Right ventricle myocardium inferior (tissue), 1 donor: Measurements from ENCODE around the gene MAP3K2. TPM values are rescaled to one million over a fixed set of nuclear protein-coding genes. Genes with fewer than 3 reads are reported as not detected.
A peak's percentile ranks its signal among the peaks of the same experiment; 100 is the strongest.

ENCODE experiments used
- ATAC-seq: fragments of 200-7000 bp; cut with Tn5 transposase; one replicate; pipeline ENCODE4 v1.9.1; 2020; ENCODE audit warnings: mild to moderate bottlenecking, moderate library complexity
- DNase-seq: peaks from one replicate; pipeline ENCODE4 v3.0.0; 2021; ENCODE audit errors: missing footprints
- intact Hi-C: fragments of 100-400 bp; cut with DNase I; formaldehyde crosslinking; loops from one replicate; pipeline ENCODE4 v1.11.0; 2022
- total RNA-seq: library from RNA; stranded (reverse); fragmentation: NEBNext Ultra II Directional; extraction: Animal tissue kit (Norgen Biotek cat#: 25700); gene quantifications from one replicate; pipeline ENCODE4 v1.2.1, GENCODE V29; 2021
- donor health status: DM: no; HTN: yes; CAD: no; lungs with severe emphysema.

The MAP3K2 gene
- total RNA-seq, 1 donor from 2014 or later, result 23.4 TPM

- DNase-seq (no peak), ATAC-seq (no peak)
- intact Hi-C loops, result no loop called here
Observed at GRCh38 chr2:127421871-127422558, 34.2 kb upstream of the MAP3K2 start.

GRCh38 chr2:127421116-127421800 is 33.5 kb upstream of the MAP3K2 start:
- intact Hi-C loops, result no loop called here
- ATAC-seq (peak; percentile 15), DNase-seq (no peak)

GRCh38 chr2:127420039-127420864 is 32.5 kb upstream of the MAP3K2 start:
- DNase-seq, result no peak

GRCh38 chr2:127419448-127420038 is 31.8 kb upstream of the MAP3K2 start:
- intact Hi-C loops, result loop anchor here (5.0 kb wide), 1 partner anchor 97 kb away; no protein-coding TSS in a partner anchor
- no peak for ATAC-seq
- no peak for DNase-seq

More at GRCh38 chr2:127420039-127420864, 32.5 kb upstream of the MAP3K2 start:
- ATAC-seq, result peak; percentile 23
- intact Hi-C loops, result no loop called here

GRCh38 chr2:127419112-127419430 is 31.3 kb upstream of the MAP3K2 start:
- no peak for DNase-seq
- ATAC-seq, result no peak
- intact Hi-C loops, result loop anchor here (5.0 kb wide), 1 partner anchor 97 kb away; no protein-coding TSS in a partner anchor

GRCh38 chr2:127418300-127419111 is 30.7 kb upstream of the MAP3K2 start, which contains the start of gene PROC:
Gene PROC (plus strand): TSS chr2:127418427. CDS start chr2:127419943, 1,516 bp downstream.
- DNase-seq (no peak), ATAC-seq (no peak)
- intact Hi-C loops, result loop anchor here (5.0 kb wide), 1 partner anchor 96 kb away; no protein-coding TSS in a partner anchor

- intact Hi-C loops, result loop anchor here (5.0 kb wide), 1 partner anchor 95 kb away; no protein-coding TSS in a partner anchor
- ATAC-seq, result no peak
Observed at GRCh38 chr2:127417406-127417805, 29.6 kb upstream of the MAP3K2 start.

GRCh38 chr2:127416506-127417001 is 28.8 kb upstream of the MAP3K2 start:
- DNase-seq, result no peak
- intact Hi-C loops, result loop anchor here (5.0 kb wide), 1 partner anchor 94 kb away; no protein-coding TSS in a partner anchor
- ATAC-seq, result no peak

More at GRCh38 chr2:127417406-127417805, 29.6 kb upstream of the MAP3K2 start:
- DNase-seq, result no peak

GRCh38 chr2:127415593-127416505 is 28.1 kb upstream of the MAP3K2 start:
- peak; percentile 72 for ATAC-seq
- intact Hi-C loops, result loop anchor here (5.0 kb wide), 1 partner anchor 94 kb away; no protein-coding TSS in a partner anchor
- peak; percentile 87 for DNase-seq

GRCh38 chr2:127414638-127415592 is 27.1 kb upstream of the MAP3K2 start:
- intact Hi-C loops, result loop anchor here (5.0 kb wide), 1 partner anchor 93 kb away; no protein-coding TSS in a partner anchor
- DNase-seq, result no peak
- no peak for ATAC-seq

GRCh38 chr2:127413782-127414637 is 26.2 kb upstream of the MAP3K2 start:
- no peak for DNase-seq
- intact Hi-C loops, result no loop called here
- no peak for ATAC-seq

- intact Hi-C loops, result no loop called here
- ATAC-seq, result no peak
- DNase-seq, result no peak
Observed at GRCh38 chr2:127413200-127413599, 25.4 kb upstream of the MAP3K2 start.

- intact Hi-C loops, result no loop called here
- ATAC-seq, result no peak
- no peak for DNase-seq
Observed at GRCh38 chr2:127411653-127412369, 24.0 kb upstream of the MAP3K2 start.
